ENCODE data around the gene PLEKHH3. TPM values are rescaled to one million over a fixed set of nuclear protein-coding genes. Genes with fewer than 3 reads are reported as not detected.

Gene PLEKHH3
- total and polyA plus RNA-seq, 2 experiments from 2014 or later: 20.5 to 33.7 TPM

GRCh38 chr17:42702446-42702845 is 25.7 kb upstream of the PLEKHH3 start:
- DNase-seq (ENCODE audit: low spot score): no peak

GRCh38 chr17:42700586-42701289 is 23.9 kb upstream of the PLEKHH3 start:
- no peak overlapping the region for H3K4me3 ChIP-seq
- DNase-seq (ENCODE audit: low spot score): no peak
- no peaks in the 10 kb centered on the region for H3K9me2 ChIP-seq (replicated peaks; ENCODE audit: insufficient read depth)
- WGBS (ENCODE audit: low lambda C conversion rate, missing lambda C conversion rate): 90% methylated on average over 10 of the region's 10 CpGs
- H3K27me3 ChIP-seq: no peaks in the 10 kb centered on the region
- H4K20me1 ChIP-seq (ENCODE audit: insufficient read depth, poor library complexity, severe bottlenecking): no peaks in the 10 kb centered on the region
- H3K79me2 ChIP-seq: no peaks in the 10 kb centered on the region
- H3K4me2 ChIP-seq: no peak overlapping the region
- no peaks in the 10 kb centered on the region for H3K36me3 ChIP-seq (replicated peaks; ENCODE audit: insufficient read depth, low read depth)
- H3K4me1 ChIP-seq (ENCODE audit: insufficient read depth): no peaks in the 10 kb centered on the region
- no peak for TF ChIP-seq CTCF (IDR thresholded peaks at IDR 0.05; ENCODE audit: poor library complexity)
- no peak for TF ChIP-seq EZH2phosphoT487 (IDR thresholded peaks at IDR 0.05; ENCODE audit: low read depth, severe bottlenecking, unreplicated experiment)
- no peak for TF ChIP-seq EZH2 (IDR thresholded peaks at IDR 0.05; ENCODE audit: borderline replicate concordance)
- H3K9me3 ChIP-seq (ENCODE audit: low read depth): no peaks in the 10 kb centered on the region
- H3K27ac ChIP-seq: no peak overlapping the region
- H2AFZ ChIP-seq: no peak overlapping the region

More at GRCh38 chr17:42702446-42702845, 25.7 kb upstream of the PLEKHH3 start:
- H3K4me1 ChIP-seq (ENCODE audit: insufficient read depth): no peaks in the 10 kb centered on the region
- no peaks in the 10 kb centered on the region for H3K36me3 ChIP-seq (replicated peaks; ENCODE audit: insufficient read depth, low read depth)
- H3K9me3 ChIP-seq (ENCODE audit: low read depth): no peaks in the 10 kb centered on the region
- H3K4me3 ChIP-seq: no peak overlapping the region
- H3K4me2 ChIP-seq: no peak overlapping the region
- H4K20me1 ChIP-seq (ENCODE audit: insufficient read depth, poor library complexity, severe bottlenecking): no peaks in the 10 kb centered on the region
- no peaks in the 10 kb centered on the region for H3K27me3 ChIP-seq
- no peaks in the 10 kb centered on the region for H3K9me2 ChIP-seq (replicated peaks; ENCODE audit: insufficient read depth)
- H3K27ac ChIP-seq: no peak overlapping the region
- TF ChIP-seq CTCF (IDR thresholded peaks at IDR 0.05; ENCODE audit: poor library complexity) (no peak), EZH2phosphoT487 (IDR thresholded peaks at IDR 0.05; ENCODE audit: low read depth, severe bottlenecking, unreplicated experiment) (no peak), EZH2 (IDR thresholded peaks at IDR 0.05; ENCODE audit: borderline replicate concordance) (no peak)
- H2AFZ ChIP-seq: no peak overlapping the region
- WGBS (ENCODE audit: low lambda C conversion rate, missing lambda C conversion rate): 90% methylated on average over 11 of the region's 11 CpGs
- no peaks in the 10 kb centered on the region for H3K79me2 ChIP-seq

GRCh38 chr17:42699415-42699740 is 22.6 kb upstream of the PLEKHH3 start:
- Histone ChIP-seq H2AFZ (no peak overlapping the region), H4K20me1 (ENCODE audit: insufficient read depth, poor library complexity, severe bottlenecking) (no peaks in the 10 kb centered on the region), H3K4me1 (ENCODE audit: insufficient read depth) (no peaks in the 10 kb centered on the region), H3K4me3 (no peak overlapping the region), H3K79me2 (no peaks in the 10 kb centered on the region), H3K27me3 (no peaks in the 10 kb centered on the region), H3K4me2 (no peak overlapping the region), H3K27ac (no peak overlapping the region), H3K36me3 (replicated peaks; ENCODE audit: insufficient read depth, low read depth) (no peaks in the 10 kb centered on the region), H3K9me2 (replicated peaks; ENCODE audit: insufficient read depth) (no peaks in the 10 kb centered on the region), H3K9me3 (ENCODE audit: low read depth) (no peaks in the 10 kb centered on the region)
- no peak for TF ChIP-seq EZH2 (IDR thresholded peaks at IDR 0.05; ENCODE audit: borderline replicate concordance)
- no peak for TF ChIP-seq CTCF (IDR thresholded peaks at IDR 0.05; ENCODE audit: poor library complexity)
- TF ChIP-seq EZH2phosphoT487 (IDR thresholded peaks at IDR 0.05; ENCODE audit: low read depth, severe bottlenecking, unreplicated experiment): no peak
- 82% methylated on average over 4 of the region's 4 CpGs for WGBS (ENCODE audit: low lambda C conversion rate, missing lambda C conversion rate)
- DNase-seq (ENCODE audit: low spot score): no peak
